ENCODE data around the gene CST4.

The CST4 gene

GRCh38 chr20:23683281-23683680 is 5.6 kb downstream of the CST4 start:
- no peak for DNase-seq (ENCODE audit: extremely low read depth, low read depth)
- no peak for TF ChIP-seq CTCF (IDR thresholded peaks at IDR 0.05; ENCODE audit: low read depth, low read length)

GRCh38 chr20:23680146-23680545 is 8.7 kb downstream of the CST4 start:
- DNase-seq (ENCODE audit: extremely low read depth, low read depth), result no peak
- no peak for TF ChIP-seq CTCF (IDR thresholded peaks at IDR 0.05; ENCODE audit: low read depth, low read length)

GRCh38 chr20:23679133-23680092 is 9.4 kb downstream of the CST4 start:
- no peak for DNase-seq (ENCODE audit: extremely low read depth, low read depth)
- TF ChIP-seq CTCF (IDR thresholded peaks at IDR 0.05; ENCODE audit: low read depth, low read length), result no peak

GRCh38 chr20:23673209-23673608 is 15.6 kb downstream of the CST4 start:
- no peak for DNase-seq (ENCODE audit: extremely low read depth, low read depth)
- TF ChIP-seq CTCF (IDR thresholded peaks at IDR 0.05; ENCODE audit: low read depth, low read length), result no peak

GRCh38 chr20:23672158-23672557 is 16.7 kb downstream of the CST4 start:
- no peak for DNase-seq (ENCODE audit: extremely low read depth, low read depth)
- no peak for TF ChIP-seq CTCF (IDR thresholded peaks at IDR 0.05; ENCODE audit: low read depth, low read length)

GRCh38 chr20:23671479-23671878 is 17.4 kb downstream of the CST4 start:
- TF ChIP-seq CTCF (IDR thresholded peaks at IDR 0.05; ENCODE audit: low read depth, low read length), result no peak

GRCh38 chr20:23670361-23670760 is 18.5 kb downstream of the CST4 start:
- no peak for DNase-seq (ENCODE audit: extremely low read depth, low read depth)
- no peak for TF ChIP-seq CTCF (IDR thresholded peaks at IDR 0.05; ENCODE audit: low read depth, low read length)

More at GRCh38 chr20:23671479-23671878, 17.4 kb downstream of the CST4 start:
- DNase-seq (ENCODE audit: extremely low read depth, low read depth), result no peak
